ENCODE data around the gene OR8B8.
"Not testable (repeated sequence)": the region's sequence is repeated elsewhere in the genome, so short reads cannot be mapped to it uniquely, and the experiment has no call there.

The OR8B8 gene

GRCh38 chr11:124445646-124446150 is at the start of gene OR8B8:
Gene OR8B8, minus strand, starts transcription at chr11:124445696. Its CDS starts 4,611 bp downstream, at chr11:124441085.
- DNase-seq = no peak

- no peak for DNase-seq
These were observed 47.6 kb upstream of the OR8B8 start for GRCh38 chr11:124493016-124493655.

DNA sequence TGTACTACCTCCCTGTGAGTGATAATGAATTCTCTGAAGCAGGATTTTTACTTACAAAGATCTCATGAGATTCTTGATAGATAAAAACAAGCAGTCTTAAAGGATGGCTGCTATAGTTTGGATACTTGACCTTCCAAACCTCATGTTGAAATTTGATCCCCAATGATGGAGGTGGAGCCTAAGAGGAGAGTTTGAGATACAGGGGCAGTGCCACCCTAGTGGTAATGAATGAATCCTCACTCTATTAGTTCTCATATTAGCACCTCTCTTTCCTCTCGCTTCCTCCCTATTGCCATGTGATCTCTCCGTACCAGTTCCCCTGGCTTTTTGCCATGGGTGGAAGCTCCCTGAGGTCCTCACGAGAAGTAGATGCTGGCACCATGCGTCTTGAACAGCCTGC is 37.9 kb upstream of the OR8B8 start:
- no peak for DNase-seq

GRCh38 chr11:124482362-124483147 is 37.1 kb upstream of the OR8B8 start:
- DNase-seq = no peak

GRCh38 chr11:124481365-124482323 is 36.1 kb upstream of the OR8B8 start:
- DNase-seq = no peak

GRCh38 chr11:124479561-124479960 is 34.1 kb upstream of the OR8B8 start:
- no peak for DNase-seq

- DNase-seq = no peak
These were observed 29.8 kb upstream of the OR8B8 start for GRCh38 chr11:124475265-124475664.

- DNase-seq = no peak
These were observed 29.3 kb upstream of the OR8B8 start for GRCh38 chr11:124474779-124475178.

- DNase-seq = no peak
These were observed 28.6 kb upstream of the OR8B8 start for GRCh38 chr11:124474079-124474478.

GRCh38 chr11:124473476-124473875 is 28.0 kb upstream of the OR8B8 start:
- DNase-seq = no peak

DNA sequence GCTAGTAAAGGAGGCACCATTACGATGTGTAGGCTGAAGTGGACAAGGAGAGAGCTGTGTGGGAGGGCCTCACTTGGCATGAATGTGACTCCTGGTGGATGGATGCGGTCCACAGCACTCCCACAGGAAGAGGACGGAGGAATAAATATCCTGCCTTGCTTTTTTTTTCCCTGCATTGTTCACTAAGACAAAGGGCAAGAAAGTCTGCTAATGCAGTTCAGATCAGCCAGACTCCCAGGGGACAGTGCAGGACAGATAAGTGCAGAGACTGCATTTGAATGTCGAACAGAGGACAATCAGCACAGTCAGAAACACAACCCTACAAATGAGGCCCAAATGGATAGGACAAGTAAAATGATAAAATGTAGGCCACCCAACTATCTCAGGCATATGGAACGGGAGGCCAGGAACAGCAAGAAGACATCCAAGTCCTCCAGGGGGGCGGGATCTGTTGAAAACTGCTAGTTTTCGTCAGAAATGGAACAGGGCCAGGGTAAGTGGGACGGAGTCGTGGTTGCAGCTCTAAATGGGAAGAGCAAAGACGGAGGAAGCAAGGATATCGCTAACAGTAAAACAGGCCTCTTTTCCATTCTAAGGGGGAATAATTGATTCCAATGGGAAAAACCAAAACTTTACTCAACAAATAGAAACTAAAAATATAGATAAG is 25.2 kb upstream of the OR8B8 start:
- no peak for DNase-seq

DNA sequence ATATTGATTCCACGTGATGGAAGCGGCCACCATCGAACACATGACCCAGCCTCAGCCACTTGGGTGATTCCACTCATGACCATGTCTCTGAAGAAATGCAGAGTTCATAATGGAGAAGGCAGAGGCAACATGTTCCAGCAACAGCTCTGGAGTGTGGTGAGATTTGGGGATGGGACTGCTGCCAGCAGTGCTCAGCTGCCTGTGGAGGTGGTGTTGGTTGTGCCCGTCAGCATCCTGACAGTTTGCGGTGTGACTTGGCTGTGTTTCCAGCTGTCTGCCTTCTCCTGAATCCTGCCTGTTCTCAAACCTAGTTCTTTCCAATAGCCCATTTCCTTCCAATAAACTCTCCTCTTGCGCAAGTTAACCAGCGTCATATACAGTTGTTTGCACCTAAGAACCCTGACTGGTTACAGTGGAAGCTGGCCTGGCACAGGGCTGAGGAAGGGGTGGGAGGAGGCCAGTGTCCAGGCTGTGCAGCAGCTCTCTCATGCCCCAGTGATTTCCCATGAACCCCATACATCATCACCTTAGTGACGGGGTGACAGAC is 22.0 kb upstream of the OR8B8 start:
- no peak for DNase-seq

DNA sequence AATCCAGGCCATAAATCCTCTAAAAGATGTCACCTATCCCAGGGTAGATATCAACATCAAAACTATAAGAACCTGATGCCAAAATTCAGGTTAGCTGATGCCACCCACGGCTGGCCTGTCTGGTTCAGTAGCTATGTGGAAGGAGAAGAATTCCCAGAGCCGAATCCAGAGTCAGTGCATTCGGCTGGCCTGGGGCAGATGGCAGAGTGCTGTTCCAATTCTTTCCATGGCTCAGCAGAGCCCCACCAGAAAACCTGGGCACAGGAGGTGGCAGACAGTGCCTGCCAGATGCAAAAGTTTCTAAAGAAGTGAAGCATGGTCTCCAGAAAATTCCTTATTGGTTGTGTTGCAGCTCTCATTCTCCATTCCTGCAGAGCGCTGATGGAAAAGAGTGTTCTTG is 19.9 kb upstream of the OR8B8 start:
- no peak for DNase-seq

GRCh38 chr11:124463990-124464389 is 18.5 kb upstream of the OR8B8 start:
- DNase-seq = no peak

DNA sequence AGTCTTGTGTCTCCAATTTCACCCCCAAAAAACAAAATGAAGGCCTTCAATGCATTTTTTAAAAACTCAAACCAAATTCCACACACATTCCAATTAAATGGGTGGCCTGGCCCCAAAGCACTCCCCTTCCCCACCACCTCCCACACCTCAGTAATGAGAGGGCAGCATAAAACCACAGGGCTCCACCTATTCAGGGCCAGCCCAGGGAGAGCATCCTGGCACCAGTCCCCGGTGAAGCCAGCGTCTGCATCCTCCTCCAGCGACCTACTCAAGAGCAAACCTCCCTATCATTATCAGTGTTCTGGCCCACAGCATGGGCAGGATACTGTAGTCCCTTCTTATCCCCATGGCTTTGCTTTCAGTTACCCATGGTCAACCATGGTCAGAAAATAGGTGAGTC is 17.8 kb upstream of the OR8B8 start:
- DNase-seq = no peak

GRCh38 chr11:124460459-124460858 is 15.0 kb upstream of the OR8B8 start:
- DNase-seq = no peak

- DNase-seq = not testable (repeated sequence)
These were observed 13.9 kb upstream of the OR8B8 start for GRCh38 chr11:124459379-124459778.

DNA sequence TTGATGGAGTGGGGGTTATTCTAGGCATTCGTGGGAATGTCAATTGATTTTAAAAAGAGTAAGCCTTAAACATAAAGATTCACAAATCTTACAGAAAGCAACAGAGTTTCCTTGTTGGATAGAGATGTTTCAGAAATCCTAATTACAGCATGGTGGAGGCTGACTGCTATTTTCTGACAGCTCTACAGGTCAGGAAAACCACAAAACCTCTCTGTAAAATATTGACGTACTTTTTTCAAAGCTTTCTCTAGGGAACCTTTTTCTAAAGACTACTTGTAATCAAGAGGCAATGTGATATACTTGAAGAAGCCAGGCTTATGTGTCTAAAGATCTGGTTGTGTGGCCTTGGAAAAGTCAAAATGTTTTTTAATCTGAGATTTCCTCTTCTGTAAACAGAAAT is 9.1 kb upstream of the OR8B8 start:
- DNase-seq = no peak

DNA sequence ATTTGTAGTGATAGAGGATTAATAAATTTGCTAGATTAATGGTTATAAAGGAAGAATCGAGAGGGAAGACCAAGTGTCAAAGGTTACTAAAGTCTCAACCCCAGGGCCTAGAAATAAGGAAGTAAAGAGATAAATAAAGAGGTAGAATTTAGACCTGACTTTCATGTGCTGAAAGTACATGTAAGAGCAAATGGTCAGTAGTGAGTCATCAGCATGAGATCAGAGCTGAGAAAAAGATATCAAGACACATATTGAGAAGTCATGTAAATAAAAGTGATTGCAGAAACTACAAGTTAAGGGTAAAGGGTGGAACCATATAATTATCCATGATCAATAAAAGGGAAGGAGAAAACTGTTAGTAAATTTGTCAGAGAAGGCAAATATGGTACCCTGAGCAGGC is 1.4 kb upstream of the OR8B8 start:
- DNase-seq = no peak

GRCh38 chr11:124442847-124443246 is 2.6 kb downstream of the OR8B8 start:
- no peak for DNase-seq

DNA sequence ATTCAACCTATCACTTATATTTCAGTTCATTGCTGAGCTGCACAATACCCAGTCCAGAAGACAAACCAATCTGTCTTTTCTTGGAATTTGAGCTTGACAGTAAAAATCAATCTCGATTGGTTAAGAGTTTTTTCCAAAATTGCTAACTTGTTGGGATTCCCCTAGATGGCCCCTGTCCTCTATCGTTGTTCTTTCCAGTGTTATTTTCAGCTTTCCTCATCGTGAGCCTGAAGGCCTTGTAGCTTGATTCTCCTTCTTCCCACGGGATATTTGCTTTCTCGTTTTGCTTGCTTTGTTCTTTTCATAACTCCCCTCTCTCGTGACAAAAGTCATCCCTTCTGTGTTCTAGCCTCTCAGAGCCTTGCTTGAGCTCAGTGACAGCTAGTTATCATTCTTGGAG is 3.1 kb downstream of the OR8B8 start:
- no peak for DNase-seq

DNA sequence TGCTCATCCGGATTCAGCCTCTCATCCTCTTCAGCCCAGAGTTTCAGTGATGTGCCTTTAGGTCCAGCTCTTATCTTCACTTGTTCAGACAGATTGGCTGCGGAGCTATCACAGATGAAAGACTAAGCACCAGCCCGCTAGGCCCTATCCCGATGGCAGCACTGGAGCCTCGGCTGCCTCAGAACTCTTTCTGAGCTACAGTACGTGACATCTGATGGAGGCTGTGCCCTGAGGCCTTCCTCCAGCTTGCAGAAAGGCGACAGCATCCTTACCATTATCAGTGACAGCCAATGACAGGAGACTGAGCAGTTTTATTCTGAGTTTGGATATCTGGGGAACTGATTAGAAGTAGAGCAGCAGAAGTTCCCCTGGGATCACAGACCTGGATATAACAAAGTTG is 4.0 kb downstream of the OR8B8 start:
- DNase-seq = no peak

Data from CD4-positive, alpha-beta T cell treated with Interferon gamma for 1 hour (primary cell).